Mammary epithelial cell (primary cell): ENCODE measurements around the gene KRT34.

Experiments used
- CTCF ChIP-seq, 2 donors: IDR thresholded peaks in 1 of 2; conservative IDR thresholded peaks in 1 of 2; 2 replicates each; pipeline ENCODE4 v1.5.1; 2011 to 2012; ENCODE audit warnings: inconsistent platforms in 2 of 2, low read length in 2 of 2, mild to moderate bottlenecking in 2 of 2, control low read depth in 1 of 2, low read depth in 1 of 2; ENCODE audit not compliant: insufficient read depth in 1 of 2; ENCODE audit errors: extremely low read depth in 1 of 2
- EZH2 ChIP-seq: IDR thresholded peaks from 2 replicates; pipeline ENCODE4 v1.6.1; 2012; ENCODE audit warnings: low read length, inconsistent platforms, borderline replicate concordance

GRCh38 chr17:41334385-41335305 lies 47.5 kb downstream of the KRT34 start:
- TF ChIP-seq EZH2 = no peak
- TF ChIP-seq CTCF (conservative IDR thresholded peaks at IDR 0.05 in 1 of 2, IDR thresholded peaks at IDR 0.05 in 1 of 2; ENCODE audit: extremely low read depth in 1 of 2, insufficient read depth in 1 of 2, low read depth in 1 of 2, low read length in 2 of 2) = no peak
